Activated CD8-positive, alpha-beta memory T cell treated with anti-CD3 and anti-CD28 coated beads for 24 hours (primary cell): ENCODE measurements around the gene MASP2.

ENCODE experiments used
- DNase-seq: peaks from one replicate; pipeline ENCODE4 v3.0.0-alpha.2; 2020

The MASP2 gene

DNA sequence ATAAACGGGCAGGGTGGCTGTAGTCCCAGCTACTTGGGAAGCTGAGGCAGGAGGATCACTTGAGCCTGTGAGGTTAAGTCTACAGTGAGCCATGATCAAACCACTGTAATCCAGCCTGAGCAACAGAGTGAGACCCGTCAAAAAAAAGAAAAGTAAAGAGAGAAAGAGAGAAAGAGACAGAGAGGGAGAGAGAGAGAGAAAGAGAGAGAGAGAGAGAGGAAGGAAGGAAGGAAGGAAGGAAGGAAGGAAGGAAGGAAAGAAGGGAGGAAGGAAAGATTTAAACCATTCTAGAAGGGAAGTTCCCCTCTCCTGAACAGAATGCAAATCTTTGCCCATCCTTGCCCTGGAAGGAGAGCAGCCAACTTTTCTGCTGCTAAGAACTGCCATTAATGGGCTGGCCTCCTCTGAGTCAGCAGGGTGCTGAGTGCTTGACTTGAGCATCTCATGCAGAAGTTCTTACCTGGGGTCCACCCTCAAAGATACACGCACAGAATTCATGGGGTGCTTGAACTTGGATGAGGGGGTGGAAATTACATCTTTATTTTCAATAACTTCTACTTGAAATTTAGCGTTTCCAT is 59.1 kb downstream of the MASP2 start:
- no peak for DNase-seq

DNA sequence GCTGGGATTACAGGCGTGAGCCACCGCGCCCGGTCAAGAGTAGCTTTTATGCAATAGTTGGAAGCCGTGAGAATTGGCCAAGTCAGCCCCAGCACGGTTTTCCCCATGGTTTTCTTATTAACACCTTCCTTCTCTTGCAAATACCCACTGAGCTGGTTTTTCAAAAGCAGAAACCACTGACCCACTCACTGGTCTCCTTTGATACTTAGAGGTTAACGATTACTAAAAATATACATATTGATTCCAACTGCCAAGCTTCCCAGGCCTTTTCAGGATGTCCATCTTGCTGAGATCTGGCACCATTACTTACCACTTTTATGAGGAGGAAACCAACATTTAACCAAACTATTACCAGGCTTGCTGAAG is 60.5 kb downstream of the MASP2 start:
- no peak for DNase-seq

DNA sequence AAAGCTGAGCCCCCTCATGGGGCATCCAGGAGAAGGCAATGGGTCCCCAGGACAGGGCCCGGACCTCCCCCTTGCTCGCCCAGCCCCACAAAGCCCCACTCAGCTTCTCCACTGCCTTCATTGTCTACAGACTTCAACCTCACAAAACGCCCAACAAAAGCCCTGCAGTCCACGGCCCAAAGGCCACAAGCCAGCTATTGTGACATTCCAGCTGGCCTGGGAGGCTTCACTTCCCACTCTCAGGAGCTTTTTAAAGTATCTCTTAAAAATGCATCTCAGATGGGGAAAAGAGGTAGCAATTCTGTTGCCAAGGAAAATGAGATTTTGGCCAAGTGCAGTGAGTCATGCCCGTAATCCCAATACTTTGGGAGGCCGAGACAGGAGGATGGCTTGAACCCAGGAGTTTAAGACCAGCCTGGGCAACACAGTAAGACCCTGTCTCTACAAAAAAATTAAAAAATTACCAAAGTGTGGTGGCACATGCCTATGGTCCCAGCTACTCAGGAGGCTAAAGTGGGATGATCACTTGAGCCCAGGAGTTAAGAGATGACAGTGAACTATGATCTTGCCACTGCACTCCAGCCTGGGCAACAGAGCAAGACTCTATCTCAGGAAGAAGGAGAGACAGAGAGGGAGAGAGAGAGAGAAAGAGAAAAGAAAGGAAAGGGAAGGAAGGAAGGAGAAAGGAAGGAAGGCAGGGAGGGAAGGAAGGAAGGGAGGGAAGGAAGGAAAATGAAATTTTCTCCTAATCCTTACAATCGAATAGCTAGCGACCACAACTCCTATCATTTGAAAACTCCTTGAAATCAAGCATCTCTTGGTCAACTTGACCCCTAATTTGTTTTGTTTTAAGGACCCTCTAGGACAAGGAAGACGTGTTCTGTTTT is 66.0 kb downstream of the MASP2 start:
- no peak for DNase-seq

GRCh38 chr1:10980094-10980577 is 66.9 kb downstream of the MASP2 start:
- DNase-seq: no peak

- no peak for DNase-seq
Observed at GRCh38 chr1:10979483-10979920, 67.5 kb downstream of the MASP2 start.

DNA sequence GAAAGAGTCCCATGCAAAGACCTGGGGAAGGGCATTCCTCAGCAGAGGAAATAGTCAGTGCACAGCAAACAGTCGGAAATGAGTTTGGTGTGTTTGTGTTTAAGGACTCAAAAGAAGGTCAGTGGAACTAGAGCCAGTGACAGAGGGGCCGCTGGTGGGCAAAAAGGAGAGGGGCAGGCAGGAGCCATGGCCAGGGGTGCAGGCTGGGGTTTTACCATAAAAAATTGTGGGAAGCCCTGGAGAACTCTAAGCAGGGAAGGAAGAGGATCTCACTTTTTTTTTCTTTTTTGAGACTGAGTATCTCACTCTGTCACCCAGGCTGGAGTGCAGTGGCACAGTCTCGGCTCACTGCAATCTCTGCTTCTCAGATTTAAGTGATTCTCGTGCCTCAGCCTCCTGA is 68.3 kb downstream of the MASP2 start:
- no peak for DNase-seq
